Measurements from ENCODE around the gene LTF.

DNA sequence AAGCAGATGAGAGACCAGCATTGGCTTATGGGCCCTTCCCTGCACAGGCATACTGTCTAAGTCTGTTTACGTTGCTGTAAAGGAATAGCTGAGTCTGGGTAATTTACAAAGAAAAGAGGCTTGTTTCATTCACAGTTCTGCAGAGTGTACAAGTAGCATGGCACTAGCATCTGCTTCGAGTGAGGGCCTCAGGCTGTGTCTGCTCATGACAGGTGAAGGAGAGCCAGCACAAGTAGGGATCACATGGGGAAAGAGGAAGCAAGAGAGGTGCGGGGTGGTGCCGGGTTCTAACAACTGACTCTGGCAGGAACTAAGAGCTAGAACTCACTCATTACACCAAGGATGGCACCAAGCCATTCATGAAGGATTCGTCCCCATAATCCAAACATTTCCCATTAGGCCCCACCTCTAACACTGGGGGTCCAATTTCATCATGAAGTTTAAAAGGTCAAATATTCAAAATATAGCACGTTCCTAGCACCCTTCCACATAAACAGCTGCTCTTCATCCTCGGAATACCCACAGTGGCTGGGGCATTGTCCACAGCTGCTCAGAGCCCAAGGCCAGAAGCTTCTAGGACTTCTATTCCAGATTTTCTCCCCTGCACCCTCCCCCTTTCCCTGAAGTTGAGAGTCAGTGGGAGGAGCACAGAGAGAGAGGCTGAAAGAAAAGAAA is 38.6 kb upstream of the LTF start:
- TF ChIP-seq, protein P1, sequence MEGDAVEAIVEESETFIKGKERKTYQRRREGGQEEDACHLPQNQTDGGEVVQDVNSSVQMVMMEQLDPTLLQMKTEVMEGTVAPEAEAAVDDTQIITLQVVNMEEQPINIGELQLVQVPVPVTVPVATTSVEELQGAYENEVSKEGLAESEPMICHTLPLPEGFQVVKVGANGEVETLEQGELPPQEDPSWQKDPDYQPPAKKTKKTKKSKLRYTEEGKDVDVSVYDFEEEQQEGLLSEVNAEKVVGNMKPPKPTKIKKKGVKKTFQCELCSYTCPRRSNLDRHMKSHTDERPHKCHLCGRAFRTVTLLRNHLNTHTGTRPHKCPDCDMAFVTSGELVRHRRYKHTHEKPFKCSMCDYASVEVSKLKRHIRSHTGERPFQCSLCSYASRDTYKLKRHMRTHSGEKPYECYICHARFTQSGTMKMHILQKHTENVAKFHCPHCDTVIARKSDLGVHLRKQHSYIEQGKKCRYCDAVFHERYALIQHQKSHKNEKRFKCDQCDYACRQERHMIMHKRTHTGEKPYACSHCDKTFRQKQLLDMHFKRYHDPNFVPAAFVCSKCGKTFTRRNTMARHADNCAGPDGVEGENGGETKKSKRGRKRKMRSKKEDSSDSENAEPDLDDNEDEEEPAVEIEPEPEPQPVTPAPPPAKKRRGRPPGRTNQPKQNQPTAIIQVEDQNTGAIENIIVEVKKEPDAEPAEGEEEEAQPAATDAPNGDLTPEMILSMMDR (IDR thresholded peaks at IDR 0.05; ENCODE audit: low read depth, low read length) = no peak
- TF ChIP-seq EZH2phosphoT487 (IDR thresholded peaks at IDR 0.05; ENCODE audit: low read depth) = no peak

All from OCI-LY3 (cell line).